HG03571 (cell line): ENCODE results near the gene EPS8.

Experiments
- ATAC-seq: cut with Tn5 transposase; IDR thresholded peaks from one replicate; pipeline ENCODE4 v1.9.1; 2021; ENCODE audit not compliant: unreplicated experiment

The EPS8 gene

GRCh38 chr12:15580431-15580830 is 208.8 kb downstream of the EPS8 start:
- ATAC-seq = no peak

GRCh38 chr12:15575671-15576541 is 213.3 kb downstream of the EPS8 start:
- no peak for ATAC-seq

- ATAC-seq = no peak
Measured at GRCh38 chr12:15574353-15574752, 214.8 kb downstream of the EPS8 start.
